HEK293 (cell line): ENCODE results near the gene GPSM1.

Experiments used
- CTCF ChIA-PET: fragments of 350-600 bp; formaldehyde crosslinking; extraction: SDS; loops from one replicate; lab custom pipeline; 2021; ENCODE audit warnings: antibody characterized with exemption; lab: Yijun Ruan, JAX
- POLR2A ChIA-PET: fragments of 300-600 bp; formaldehyde crosslinking; extraction: SDS; loops from one replicate; lab custom pipeline; 2020; ENCODE audit warnings: antibody characterized with exemption, inconsistent platforms; lab: Yijun Ruan, JAX
- H3K27ac ChIP-seq: fragments of 200-500 bp; sonication (Bioruptor generic); 2 replicates; pipeline ENCODE4 v1.5.1; 2014; ENCODE audit warnings: low read depth, low read length, control low read depth, inconsistent platforms; ENCODE audit errors: extremely low read depth
- H3K36me3 ChIP-seq, 2 experiments: fragments of 200-500 bp in 1 of 2; sonication (Bioruptor generic) in 1 of 2; 1 replicate in 1 of 2; 2 replicates in 1 of 2; pipeline ENCODE4 v1.5.1; 2014 to 2017; ENCODE audit warnings: inconsistent platforms in 2 of 2, low read length in 2 of 2; ENCODE audit not compliant: control insufficient read depth in 2 of 2, insufficient read depth in 1 of 2
- H3K4me1 ChIP-seq: fragments of 200-500 bp; sonication (Bioruptor generic); 2 replicates; pipeline ENCODE4 v1.5.1; 2014; ENCODE audit warnings: mild to moderate bottlenecking, low read length, inconsistent platforms; ENCODE audit not compliant: control insufficient read depth, insufficient read depth
- H3K4me3 ChIP-seq: 2 replicates; pipeline ENCODE4 v1.5.1; 2011; ENCODE audit warnings: low read depth, mild to moderate bottlenecking, control low read depth, low read length, moderate library complexity
- H3K9me3 ChIP-seq: fragments of 200-500 bp; sonication (Bioruptor generic); 2 replicates; pipeline ENCODE4 v1.5.1; 2014; ENCODE audit warnings: low read depth, low read length, inconsistent platforms; ENCODE audit not compliant: control insufficient read depth, insufficient read depth
- BCL11A ChIP-seq: fragments of 450-650 bp; formaldehyde crosslinking; IDR thresholded peaks from 2 replicates; pipeline ENCODE4 v1.5.1; 2016; ENCODE audit warnings: low read depth, missing biosample characterization, missing genetic modification characterization
- BCL11B ChIP-seq: fragments of 450-650 bp; formaldehyde crosslinking; IDR thresholded peaks from 2 replicates; pipeline ENCODE4 v1.5.1; 2016; ENCODE audit warnings: low read depth, missing biosample characterization, missing genetic modification characterization
- HOXD13 ChIP-seq: sonication (generic); formaldehyde crosslinking; IDR thresholded peaks from 2 replicates; pipeline ENCODE4 v1.8.0; 2022; ENCODE audit warnings: missing genetic modification reagents, borderline replicate concordance
- MZF1 ChIP-seq: fragments of 450-650 bp; formaldehyde crosslinking; IDR thresholded peaks from 2 replicates; pipeline ENCODE4 v1.5.1; 2017; ENCODE audit warnings: missing biosample characterization, missing genetic modification characterization, borderline replicate concordance
- ZBTB7A ChIP-seq: fragments of 450-650 bp; formaldehyde crosslinking; IDR thresholded peaks from 2 replicates; pipeline ENCODE4 v1.5.1; 2016; ENCODE audit warnings: low read depth, missing biosample characterization, missing genetic modification characterization
- ZFHX2 ChIP-seq: fragments of 450-650 bp; formaldehyde crosslinking; conservative IDR thresholded peaks from 2 replicates; pipeline ENCODE4 v1.5.1; 2016; ENCODE audit warnings: missing biosample characterization, missing genetic modification characterization
- ZIC2 ChIP-seq: fragments of 450-650 bp; formaldehyde crosslinking; IDR thresholded peaks from 2 replicates; pipeline ENCODE4 v1.5.1; 2016; ENCODE audit warnings: missing biosample characterization, missing genetic modification characterization
- ZNF132 ChIP-seq: fragments of 450-650 bp; formaldehyde crosslinking; IDR thresholded peaks from 2 replicates; pipeline ENCODE4 v1.5.1; 2017; ENCODE audit warnings: missing biosample characterization, missing genetic modification characterization, borderline replicate concordance
- ZNF138 ChIP-seq: fragments of 450-650 bp; formaldehyde crosslinking; IDR thresholded peaks from 2 replicates; pipeline ENCODE4 v1.5.1; 2016; ENCODE audit warnings: missing biosample characterization, missing genetic modification characterization, borderline replicate concordance
- ZNF19 ChIP-seq: fragments of 450-650 bp; formaldehyde crosslinking; IDR thresholded peaks from 2 replicates; pipeline ENCODE4; 2016; ENCODE audit warnings: missing biosample characterization, missing genetic modification characterization, low read depth
- ZNF211 ChIP-seq: fragments of 450-650 bp; formaldehyde crosslinking; IDR thresholded peaks from 2 replicates; pipeline ENCODE4 v1.5.1; 2016; ENCODE audit warnings: low read depth, missing biosample characterization, missing genetic modification characterization
- ZNF221 ChIP-seq: fragments of 450-650 bp; formaldehyde crosslinking; IDR thresholded peaks from 2 replicates; pipeline ENCODE4 v1.5.1; 2017; ENCODE audit warnings: missing biosample characterization, missing genetic modification characterization, borderline replicate concordance
- ZNF223 ChIP-seq: fragments of 450-650 bp; formaldehyde crosslinking; IDR thresholded peaks from 2 replicates; pipeline ENCODE4 v1.5.1; 2016; ENCODE audit warnings: missing biosample characterization, missing genetic modification characterization
- ZNF292 ChIP-seq: fragments of 450-650 bp; formaldehyde crosslinking; IDR thresholded peaks from 2 replicates; pipeline ENCODE4 v1.5.1; 2016; ENCODE audit warnings: low read depth, missing biosample characterization, missing genetic modification characterization, borderline replicate concordance
- ZNF324 ChIP-seq: fragments of 450-650 bp; formaldehyde crosslinking; IDR thresholded peaks from 2 replicates; pipeline ENCODE4 v1.5.1; 2016; ENCODE audit warnings: missing biosample characterization, missing genetic modification characterization
- ZNF423 ChIP-seq: fragments of 450-650 bp; formaldehyde crosslinking; IDR thresholded peaks from 2 replicates; pipeline ENCODE4 v1.5.1; 2016; ENCODE audit warnings: missing biosample characterization, missing genetic modification characterization
- ZNF426 ChIP-seq: fragments of 450-650 bp; formaldehyde crosslinking; IDR thresholded peaks from 2 replicates; pipeline ENCODE4 v1.5.1; 2017; ENCODE audit warnings: missing biosample characterization, missing genetic modification characterization, mild to moderate bottlenecking, inconsistent platforms, moderate library complexity
- ZNF48 ChIP-seq: fragments of 450-650 bp; formaldehyde crosslinking; IDR thresholded peaks from 2 replicates; pipeline ENCODE4 v1.5.1; 2016; ENCODE audit warnings: missing biosample characterization, missing genetic modification characterization
- ZNF544 ChIP-seq: fragments of 450-650 bp; formaldehyde crosslinking; IDR thresholded peaks from 2 replicates; pipeline ENCODE4 v1.5.0; 2017; ENCODE audit warnings: missing biosample characterization, missing genetic modification characterization
- ZNF76 ChIP-seq: fragments of 450-650 bp; formaldehyde crosslinking; IDR thresholded peaks from 2 replicates; pipeline ENCODE4; 2016; ENCODE audit warnings: low read depth, missing biosample characterization, missing genetic modification characterization, borderline replicate concordance
- ZNF785 ChIP-seq: fragments of 450-650 bp; formaldehyde crosslinking; IDR thresholded peaks from 2 replicates; pipeline ENCODE4 v1.5.1; 2016; ENCODE audit warnings: missing biosample characterization, missing genetic modification characterization
- ZNF792 ChIP-seq: fragments of 450-650 bp; formaldehyde crosslinking; IDR thresholded peaks from 2 replicates; pipeline ENCODE4 v1.5.1; 2016; ENCODE audit warnings: missing biosample characterization, missing genetic modification characterization
- ZNF843 ChIP-seq: fragments of 450-650 bp; formaldehyde crosslinking; IDR thresholded peaks from 2 replicates; pipeline ENCODE4 v1.5.1; 2016; ENCODE audit warnings: missing biosample characterization, missing genetic modification characterization
- ZSCAN23 ChIP-seq: fragments of 450-650 bp; formaldehyde crosslinking; IDR thresholded peaks from 2 replicates; pipeline ENCODE4 v1.5.1; 2016; ENCODE audit warnings: missing biosample characterization, missing genetic modification characterization
- TF ChIP-seq, protein P1 (sequence below): fragments of 450-650 bp; formaldehyde crosslinking; IDR thresholded peaks from 2 replicates; pipeline ENCODE4 v1.5.1; 2016; ENCODE audit warnings: missing biosample characterization, missing genetic modification characterization, borderline replicate concordance
- TF ChIP-seq, protein P2 (sequence below): fragments of 450-650 bp; formaldehyde crosslinking; IDR thresholded peaks from 2 replicates; pipeline ENCODE4 v1.5.1; 2016; ENCODE audit warnings: missing biosample characterization, missing genetic modification characterization
- TF ChIP-seq, protein P3 (sequence below): fragments of 450-650 bp; formaldehyde crosslinking; IDR thresholded peaks from 2 replicates; pipeline ENCODE4 v1.5.1; 2017; ENCODE audit warnings: missing biosample characterization, missing genetic modification characterization

GPSM1 gene

DNA sequence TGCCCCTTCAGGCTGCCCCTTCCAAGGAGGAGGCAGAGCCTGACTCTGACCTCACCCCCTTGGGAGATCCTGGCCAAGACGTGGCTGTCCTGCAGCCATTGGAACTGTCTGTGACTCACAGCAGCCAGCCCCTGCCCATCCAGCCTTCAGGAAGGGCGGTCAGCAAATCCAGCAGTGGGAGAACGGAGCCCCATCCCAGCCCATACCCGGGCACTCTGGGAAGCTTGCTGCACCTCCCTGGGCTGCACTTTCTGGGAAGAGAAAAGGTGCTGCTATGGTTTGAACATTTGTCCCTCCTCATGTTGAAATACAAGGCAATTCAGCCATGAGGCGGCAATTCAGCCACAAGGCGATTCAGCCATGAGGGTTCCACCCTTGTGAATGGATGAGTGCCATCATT is 47.9 kb upstream of the GPSM1 start:
- TF ChIP-seq ZNF792 (tag by site-specific recombination) (no peak), ZFHX2 (tag by site-specific recombination) (no peak), ZNF544 (no peak), BCL11B (tag by site-specific recombination) (no peak), ZNF132 (tag by site-specific recombination) (no peak), ZNF223 (tag by site-specific recombination) (no peak), ZNF221 (tag by site-specific recombination) (no peak)
- TF ChIP-seq, protein P1, sequence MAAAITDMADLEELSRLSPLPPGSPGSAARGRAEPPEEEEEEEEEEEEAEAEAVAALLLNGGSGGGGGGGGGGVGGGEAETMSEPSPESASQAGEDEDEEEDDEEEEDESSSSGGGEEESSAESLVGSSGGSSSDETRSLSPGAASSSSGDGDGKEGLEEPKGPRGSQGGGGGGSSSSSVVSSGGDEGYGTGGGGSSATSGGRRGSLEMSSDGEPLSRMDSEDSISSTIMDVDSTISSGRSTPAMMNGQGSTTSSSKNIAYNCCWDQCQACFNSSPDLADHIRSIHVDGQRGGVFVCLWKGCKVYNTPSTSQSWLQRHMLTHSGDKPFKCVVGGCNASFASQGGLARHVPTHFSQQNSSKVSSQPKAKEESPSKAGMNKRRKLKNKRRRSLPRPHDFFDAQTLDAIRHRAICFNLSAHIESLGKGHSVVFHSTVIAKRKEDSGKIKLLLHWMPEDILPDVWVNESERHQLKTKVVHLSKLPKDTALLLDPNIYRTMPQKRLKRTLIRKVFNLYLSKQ (tag by site-specific recombination): no peak
- H3K9me3 ChIP-seq: no peaks in the 10 kb centered on the region
- H3K4me3 ChIP-seq: no peak overlapping the region
- H3K4me1 ChIP-seq: no peaks in the 10 kb centered on the region
- no peaks in the 10 kb centered on the region for H3K36me3 ChIP-seq
- CTCF ChIA-PET: interaction anchor here (1.8 kb wide), 2 partner anchors 12 to 60 kb away, joined by 5 to 6 read pairs; no protein-coding TSS in a partner anchor
- POLR2A ChIA-PET: interaction anchor here (1.0 kb wide), 1 partner anchor 25 kb away, joined by 3 read pairs; no protein-coding TSS in a partner anchor
- H3K27ac ChIP-seq: no peak overlapping the region

DNA sequence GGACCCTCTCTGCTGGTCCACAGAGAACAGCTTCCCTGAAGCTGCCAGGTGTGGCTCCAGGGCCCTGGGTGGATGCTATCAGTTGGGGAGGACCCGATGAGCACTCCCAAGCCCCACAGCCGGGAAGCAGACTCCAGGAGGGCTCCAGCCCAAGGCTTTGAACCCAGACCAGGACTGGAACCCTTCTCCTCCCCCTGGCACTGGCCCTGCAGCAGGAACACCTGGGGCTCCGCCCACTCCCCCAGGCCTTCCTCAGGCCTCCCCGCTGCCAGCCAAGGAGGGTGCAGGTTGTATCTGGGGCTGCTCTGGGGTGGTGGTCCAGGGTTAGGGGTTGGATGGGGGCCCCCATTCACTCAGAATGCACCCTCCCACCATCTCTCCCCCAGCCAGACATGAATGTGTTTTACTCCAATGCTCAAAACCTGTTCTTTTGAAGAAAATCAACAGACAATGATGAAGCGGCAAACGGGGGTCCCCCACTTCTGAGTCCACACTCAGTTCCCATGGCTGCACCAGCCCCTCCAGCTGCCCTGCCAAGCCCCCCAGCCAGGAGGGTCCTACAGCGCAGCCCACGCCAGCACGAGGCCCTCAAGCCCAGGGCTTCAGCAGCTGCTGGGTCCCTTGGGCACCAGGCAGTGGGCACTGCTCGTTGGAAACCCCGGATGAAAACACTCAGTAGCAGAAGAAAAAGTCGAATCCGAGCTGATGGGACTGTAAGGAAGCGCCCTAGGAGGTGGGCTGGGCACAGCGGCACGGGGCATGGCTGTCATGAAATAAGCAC is 46.6 kb upstream of the GPSM1 start:
- H3K4me1 ChIP-seq: no peaks in the 10 kb centered on the region
- CTCF ChIA-PET: interaction anchor here (0.6 to 3.2 kb wide), 4 partner anchors 13 to 128 kb away, joined by 3 to 16 read pairs (median 4); partner anchors contain the start of gene QSOX2
- no peaks in the 10 kb centered on the region for H3K36me3 ChIP-seq
- TF ChIP-seq ZNF48 (tag by site-specific recombination) (no peak), ZNF132 (tag by site-specific recombination) (no peak), ZNF76 (tag by site-specific recombination) (no peak), ZNF423 (tag by site-specific recombination) (no peak), BCL11A (tag by site-specific recombination) (no peak), HOXD13 (no peak), ZNF324 (tag by site-specific recombination) (no peak), ZNF292 (tag by site-specific recombination) (no peak), ZNF211 (no peak), MZF1 (no peak), ZSCAN23 (tag by site-specific recombination) (no peak), ZNF19 (tag by site-specific recombination) (no peak), ZIC2 (no peak), ZNF138 (tag by site-specific recombination) (no peak), ZNF785 (tag by site-specific recombination) (no peak), ZNF426 (tag by site-specific recombination) (no peak), ZBTB7A (tag by site-specific recombination) (no peak), ZNF843 (no peak)
- TF ChIP-seq, protein P2, sequence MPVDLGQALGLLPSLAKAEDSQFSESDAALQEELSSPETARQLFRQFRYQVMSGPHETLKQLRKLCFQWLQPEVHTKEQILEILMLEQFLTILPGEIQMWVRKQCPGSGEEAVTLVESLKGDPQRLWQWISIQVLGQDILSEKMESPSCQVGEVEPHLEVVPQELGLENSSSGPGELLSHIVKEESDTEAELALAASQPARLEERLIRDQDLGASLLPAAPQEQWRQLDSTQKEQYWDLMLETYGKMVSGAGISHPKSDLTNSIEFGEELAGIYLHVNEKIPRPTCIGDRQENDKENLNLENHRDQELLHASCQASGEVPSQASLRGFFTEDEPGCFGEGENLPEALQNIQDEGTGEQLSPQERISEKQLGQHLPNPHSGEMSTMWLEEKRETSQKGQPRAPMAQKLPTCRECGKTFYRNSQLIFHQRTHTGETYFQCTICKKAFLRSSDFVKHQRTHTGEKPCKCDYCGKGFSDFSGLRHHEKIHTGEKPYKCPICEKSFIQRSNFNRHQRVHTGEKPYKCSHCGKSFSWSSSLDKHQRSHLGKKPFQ (tag by site-specific recombination): no peak
- TF ChIP-seq, protein P3, sequence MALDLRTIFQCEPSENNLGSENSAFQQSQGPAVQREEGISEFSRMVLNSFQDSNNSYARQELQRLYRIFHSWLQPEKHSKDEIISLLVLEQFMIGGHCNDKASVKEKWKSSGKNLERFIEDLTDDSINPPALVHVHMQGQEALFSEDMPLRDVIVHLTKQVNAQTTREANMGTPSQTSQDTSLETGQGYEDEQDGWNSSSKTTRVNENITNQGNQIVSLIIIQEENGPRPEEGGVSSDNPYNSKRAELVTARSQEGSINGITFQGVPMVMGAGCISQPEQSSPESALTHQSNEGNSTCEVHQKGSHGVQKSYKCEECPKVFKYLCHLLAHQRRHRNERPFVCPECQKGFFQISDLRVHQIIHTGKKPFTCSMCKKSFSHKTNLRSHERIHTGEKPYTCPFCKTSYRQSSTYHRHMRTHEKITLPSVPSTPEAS: no peak
- no peak overlapping the region for H3K27ac ChIP-seq
- H3K4me3 ChIP-seq: no peak overlapping the region
- POLR2A ChIA-PET: no interaction called here
- no peaks in the 10 kb centered on the region for H3K9me3 ChIP-seq
